Stomach (tissue), 4 donors: Measurements from ENCODE around the gene ABCB9.

Experiments used
- CTCF ChIP-seq, 7 experiments: fragments of 450-650 bp in 4 of 7; fragments of 200-600 bp in 3 of 7; sonication (generic) in 3 of 7; IDR thresholded peaks; one replicate each; pipeline ENCODE4 v1.5.1; 2016 to 2019; ENCODE audit warnings: antibody characterized with exemption in 7 of 7, control low read depth in 2 of 7, mild to moderate bottlenecking in 1 of 7
- POLR2AphosphoS5 ChIP-seq, 3 donors: sonication (generic); formaldehyde crosslinking; IDR thresholded peaks; one replicate each; pipeline ENCODE4 v1.6.1; 2016; ENCODE audit warnings: antibody characterized with exemption in 3 of 3

- no peak for TF ChIP-seq CTCF (IDR thresholded peaks at IDR 0.05)
- no peak for TF ChIP-seq POLR2AphosphoS5 (IDR thresholded peaks at IDR 0.05)
Measured at GRCh38 chr12:122994140-122994675, 27.9 kb upstream of the ABCB9 start.
